ENCODE measurements around the gene CHMP3. TPM values are rescaled to one million over a fixed set of nuclear protein-coding genes. Genes with fewer than 3 reads are reported as not detected.

Gene CHMP3
- total and polyA plus RNA-seq, 2 experiments from 2014 or later = 57.0 to 74.4 TPM

GRCh38 chr2:86525421-86526340 lies 37.6 kb downstream of the CHMP3 start:
- WGBS (ENCODE audit: low lambda C conversion rate, missing lambda C conversion rate) = 73% methylated on average over 11 of the region's 11 CpGs
- no peak for DNase-seq (ENCODE audit: low spot score)
- Histone ChIP-seq H3K27me3 (no peaks in the 10 kb centered on the region), H3K9me3 (ENCODE audit: low read depth) (no peaks in the 10 kb centered on the region), H3K9me2 (replicated peaks; ENCODE audit: insufficient read depth) (no peaks in the 10 kb centered on the region), H3K79me2 (no peaks in the 10 kb centered on the region), H2AFZ (no peak overlapping the region), H3K36me3 (replicated peaks; ENCODE audit: insufficient read depth, low read depth) (no peaks in the 10 kb centered on the region), H3K27ac (no peak overlapping the region), H4K20me1 (ENCODE audit: insufficient read depth, poor library complexity, severe bottlenecking) (no peaks in the 10 kb centered on the region), H3K4me3 (no peak overlapping the region), H3K4me2 (no peak overlapping the region), H3K4me1 (ENCODE audit: insufficient read depth) (no peaks in the 10 kb centered on the region)
- no peak for TF ChIP-seq EZH2phosphoT487 (IDR thresholded peaks at IDR 0.05; ENCODE audit: low read depth, severe bottlenecking, unreplicated experiment)
- TF ChIP-seq, protein P1, sequence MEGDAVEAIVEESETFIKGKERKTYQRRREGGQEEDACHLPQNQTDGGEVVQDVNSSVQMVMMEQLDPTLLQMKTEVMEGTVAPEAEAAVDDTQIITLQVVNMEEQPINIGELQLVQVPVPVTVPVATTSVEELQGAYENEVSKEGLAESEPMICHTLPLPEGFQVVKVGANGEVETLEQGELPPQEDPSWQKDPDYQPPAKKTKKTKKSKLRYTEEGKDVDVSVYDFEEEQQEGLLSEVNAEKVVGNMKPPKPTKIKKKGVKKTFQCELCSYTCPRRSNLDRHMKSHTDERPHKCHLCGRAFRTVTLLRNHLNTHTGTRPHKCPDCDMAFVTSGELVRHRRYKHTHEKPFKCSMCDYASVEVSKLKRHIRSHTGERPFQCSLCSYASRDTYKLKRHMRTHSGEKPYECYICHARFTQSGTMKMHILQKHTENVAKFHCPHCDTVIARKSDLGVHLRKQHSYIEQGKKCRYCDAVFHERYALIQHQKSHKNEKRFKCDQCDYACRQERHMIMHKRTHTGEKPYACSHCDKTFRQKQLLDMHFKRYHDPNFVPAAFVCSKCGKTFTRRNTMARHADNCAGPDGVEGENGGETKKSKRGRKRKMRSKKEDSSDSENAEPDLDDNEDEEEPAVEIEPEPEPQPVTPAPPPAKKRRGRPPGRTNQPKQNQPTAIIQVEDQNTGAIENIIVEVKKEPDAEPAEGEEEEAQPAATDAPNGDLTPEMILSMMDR (IDR thresholded peaks at IDR 0.05; ENCODE audit: poor library complexity) = no peak

DNA sequence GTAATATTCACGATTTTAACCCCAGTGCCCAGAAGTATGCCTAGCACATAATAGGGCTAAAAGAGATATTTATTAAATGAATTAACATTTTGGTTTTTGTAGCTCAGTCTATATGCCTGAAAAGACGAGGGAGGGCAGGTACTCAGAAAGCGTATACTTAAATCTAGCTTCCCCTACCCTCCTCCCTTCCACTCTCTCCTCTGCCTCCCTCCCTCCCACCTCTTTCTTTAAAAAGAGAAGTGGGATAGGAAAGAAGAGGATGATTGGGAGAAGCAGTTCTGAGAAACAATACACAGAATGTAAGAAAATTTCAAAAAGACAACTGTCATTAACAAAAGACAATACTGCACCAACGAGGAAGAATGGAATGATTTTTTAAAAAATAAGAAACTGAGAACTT lies 39.8 kb downstream of the CHMP3 start:
- Histone ChIP-seq H3K36me3 (replicated peaks; ENCODE audit: insufficient read depth, low read depth) (no peaks in the 10 kb centered on the region), H3K27ac (no peak overlapping the region), H3K27me3 (no peaks in the 10 kb centered on the region), H3K79me2 (no peaks in the 10 kb centered on the region), H4K20me1 (ENCODE audit: insufficient read depth, poor library complexity, severe bottlenecking) (no peaks in the 10 kb centered on the region), H3K9me2 (replicated peaks; ENCODE audit: insufficient read depth) (no peaks in the 10 kb centered on the region), H3K9me3 (ENCODE audit: low read depth) (no peaks in the 10 kb centered on the region), H3K4me2 (no peak overlapping the region), H3K4me1 (ENCODE audit: insufficient read depth) (no peaks in the 10 kb centered on the region), H2AFZ (no peak overlapping the region), H3K4me3 (no peak overlapping the region)
- DNase-seq (ENCODE audit: low spot score) = no peak
- 94% methylated on average over 4 of the region's 4 CpGs for WGBS (ENCODE audit: low lambda C conversion rate, missing lambda C conversion rate)
- TF ChIP-seq EZH2phosphoT487 (IDR thresholded peaks at IDR 0.05; ENCODE audit: low read depth, severe bottlenecking, unreplicated experiment) = no peak
- no peak for TF ChIP-seq EZH2 (IDR thresholded peaks at IDR 0.05; ENCODE audit: borderline replicate concordance)
- TF ChIP-seq, protein P1 (IDR thresholded peaks at IDR 0.05; ENCODE audit: poor library complexity) = no peak

- no peaks in the 10 kb centered on the region for H3K36me3 ChIP-seq (replicated peaks; ENCODE audit: insufficient read depth, low read depth)
- TF ChIP-seq EZH2phosphoT487 (IDR thresholded peaks at IDR 0.05; ENCODE audit: low read depth, severe bottlenecking, unreplicated experiment) (no peak), EZH2 (IDR thresholded peaks at IDR 0.05; ENCODE audit: borderline replicate concordance) (no peak)
- TF ChIP-seq, protein P1 (IDR thresholded peaks at IDR 0.05; ENCODE audit: poor library complexity) = no peak
- H2AFZ ChIP-seq = no peak overlapping the region
- H3K27me3 ChIP-seq = no peaks in the 10 kb centered on the region
- H3K9me2 ChIP-seq (replicated peaks; ENCODE audit: insufficient read depth) = no peaks in the 10 kb centered on the region
- H4K20me1 ChIP-seq (ENCODE audit: insufficient read depth, poor library complexity, severe bottlenecking) = no peaks in the 10 kb centered on the region
- H3K27ac ChIP-seq = no peak overlapping the region
- 98% methylated on average over 2 of the region's 2 CpGs for WGBS (ENCODE audit: low lambda C conversion rate, missing lambda C conversion rate)
- no peak for DNase-seq (ENCODE audit: low spot score)
- no peak overlapping the region for H3K4me2 ChIP-seq
- H3K9me3 ChIP-seq (ENCODE audit: low read depth) = no peaks in the 10 kb centered on the region
- no peaks in the 10 kb centered on the region for H3K79me2 ChIP-seq
- H3K4me3 ChIP-seq = no peak overlapping the region
- no peaks in the 10 kb centered on the region for H3K4me1 ChIP-seq (ENCODE audit: insufficient read depth)
Measured at GRCh38 chr2:86522711-86523110, 40.5 kb downstream of the CHMP3 start.

Measured in hepatocyte (in vitro differentiated cells).